ENCODE data around the gene RPS16. TPM values are rescaled to one million over a fixed set of nuclear protein-coding genes. Genes with fewer than 3 reads are reported as not detected.
A peak's percentile ranks its signal among the peaks of the same experiment; 100 is the strongest.

The RPS16 gene
- 1,461 TPM for total RNA-seq
- polyA plus RNA-seq (ENCODE audit: insufficient read depth, low read depth, low replicate concordance), result 1,965 TPM
- long read RNA-seq, donor 1, transcript RPS16-201 (5 exons, 560 nt), result major isoform, 931 of 1,290 reads
- long read RNA-seq, donor 1, transcript RPS16-207 (5 exons, 492 nt), result minor isoform, 15 of 1,290 reads
- long read RNA-seq, donor 1, transcript RPS16-203 (2 exons, 1,035 nt), result minor isoform, 24 of 1,290 reads
- long read RNA-seq, donor 1, partial matches to known transcripts, result 275 of 1,290 reads
- long read RNA-seq, donor 1, other reads (novel, unspliced or antisense), result 44 of 1,290 reads
- long read RNA-seq, donor 2, transcript RPS16-203 (2 exons, 1,035 nt), result minor isoform, 20 of 1,308 reads
- long read RNA-seq, donor 2, transcript RPS16-207 (5 exons, 492 nt), result minor isoform, 23 of 1,308 reads
- long read RNA-seq, donor 2, transcript RPS16-201 (5 exons, 560 nt), result major isoform, 972 of 1,308 reads
- long read RNA-seq, donor 2, partial matches to known transcripts, result 215 of 1,308 reads
- long read RNA-seq, donor 2, other reads (novel, unspliced or antisense), result 75 of 1,308 reads
- long read RNA-seq, donor 3, transcript RPS16-203 (2 exons, 1,035 nt), result minor isoform, 30 of 1,638 reads
- long read RNA-seq, donor 3, transcript RPS16-201 (5 exons, 560 nt), result major isoform, 1,261 of 1,638 reads
- long read RNA-seq, donor 3, transcript RPS16-207 (5 exons, 492 nt), result minor isoform, 34 of 1,638 reads
- long read RNA-seq, donor 3, partial matches to known transcripts, result 239 of 1,638 reads
- long read RNA-seq, donor 3, other reads (novel, unspliced or antisense), result 70 of 1,638 reads
- long read RNA-seq, donor 4, transcript RPS16-203 (2 exons, 1,035 nt), result minor isoform, 7 of 557 reads
- long read RNA-seq, donor 4, transcript RPS16-207 (5 exons, 492 nt), result minor isoform, 13 of 557 reads
- long read RNA-seq, donor 4, transcript RPS16-201 (5 exons, 560 nt), result major isoform, 431 of 557 reads
- long read RNA-seq, donor 4, partial matches to known transcripts, result 89 of 557 reads
- long read RNA-seq, donor 4, other reads (novel, unspliced or antisense), result 16 of 557 reads
- long read RNA-seq, donor 5, transcript RPS16-201 (5 exons, 560 nt), result major isoform, 72 of 93 reads
- long read RNA-seq, donor 5, partial matches to known transcripts, result 20 of 93 reads
- long read RNA-seq, donor 5, other reads (novel, unspliced or antisense), result 0 of 93 reads
- long read RNA-seq, donor 6, transcript RPS16-203 (2 exons, 1,035 nt), result minor isoform, 94 of 4,161 reads
- long read RNA-seq, donor 6, transcript RPS16-201 (5 exons, 560 nt), result major isoform, 3,043 of 4,161 reads
- long read RNA-seq, donor 6, transcript RPS16-207 (5 exons, 492 nt), result minor isoform, 69 of 4,161 reads
- long read RNA-seq, donor 6, partial matches to known transcripts, result 753 of 4,161 reads
- long read RNA-seq, donor 6, other reads (novel, unspliced or antisense), result 197 of 4,161 reads
- long read RNA-seq, donor 7, transcript RPS16-201 (5 exons, 560 nt), result major isoform, 173 of 379 reads
- long read RNA-seq, donor 7, partial matches to known transcripts, result 192 of 379 reads
- long read RNA-seq, donor 7, other reads (novel, unspliced or antisense), result 9 of 379 reads
- long read RNA-seq, donor 8, transcript RPS16-207 (5 exons, 492 nt), result minor isoform, 28 of 1,414 reads
- long read RNA-seq, donor 8, transcript RPS16-203 (2 exons, 1,035 nt), result minor isoform, 35 of 1,414 reads
- long read RNA-seq, donor 8, transcript RPS16-201 (5 exons, 560 nt), result major isoform, 1,087 of 1,414 reads
- long read RNA-seq, donor 8, partial matches to known transcripts, result 211 of 1,414 reads
- long read RNA-seq, donor 8, other reads (novel, unspliced or antisense), result 50 of 1,414 reads
- long read RNA-seq, donor 9, transcript RPS16-201 (5 exons, 560 nt), result major isoform, 509 of 681 reads
- long read RNA-seq, donor 9, transcript RPS16-203 (2 exons, 1,035 nt), result minor isoform, 12 of 681 reads
- long read RNA-seq, donor 9, transcript RPS16-207 (5 exons, 492 nt), result minor isoform, 14 of 681 reads
- long read RNA-seq, donor 9, partial matches to known transcripts, result 122 of 681 reads
- long read RNA-seq, donor 9, other reads (novel, unspliced or antisense), result 23 of 681 reads
- long read RNA-seq, donor 10, transcript RPS16-201 (5 exons, 560 nt), result major isoform, 870 of 1,301 reads
- long read RNA-seq, donor 10, transcript RPS16-207 (5 exons, 492 nt), result minor isoform, 21 of 1,301 reads
- long read RNA-seq, donor 10, transcript RPS16-203 (2 exons, 1,035 nt), result minor isoform, 30 of 1,301 reads
- long read RNA-seq, donor 10, partial matches to known transcripts, result 346 of 1,301 reads
- long read RNA-seq, donor 10, other reads (novel, unspliced or antisense), result 31 of 1,301 reads

- peak within 1 kb of the TSS; percentile 83 to 95 (median 94) for H3K9ac ChIP-seq (ENCODE audit: low read length in 3 of 3)
- no peaks in the 10 kb centered on the region for H3K9me3 ChIP-seq (ENCODE audit: control insufficient read depth in 2 of 3, insufficient read depth in 1 of 3, low read length in 3 of 3)
- peak; percentile 99 to 100 (median 99) for DNase-seq
- peaks cover 7 to 24% (median 9%) of the 10 kb centered on the region in 3 donors for H3K36me3 ChIP-seq (ENCODE audit: control insufficient read depth in 2 of 3, insufficient read depth in 3 of 3, low read length in 3 of 3)
- H3K27me3 ChIP-seq (ENCODE audit: control insufficient read depth, insufficient read depth, low read length), result no peaks in the 10 kb centered on the region
- H3K4me3 ChIP-seq (ENCODE audit: low read length in 3 of 3), result peak within 1 kb of the TSS; percentile 91 to 97 (median 94)
- TF ChIP-seq CTCF (IDR thresholded peaks at IDR 0.05; ENCODE audit: borderline replicate concordance, extremely low read depth, insufficient read depth), result no peak
- peak; percentile 29 for FAIRE-seq
- peaks cover 0 to 17% (median 12%) of the 10 kb centered on the region in 3 donors for H3K4me1 ChIP-seq (ENCODE audit: control insufficient read depth in 2 of 3, insufficient read depth in 2 of 3, low read depth in 1 of 3, low read length in 3 of 3)
- intact Hi-C loops (cut with DNase I), result no loop called here
- H3K27ac ChIP-seq (ENCODE audit: low read depth in 2 of 2, low read length in 2 of 2), result peak within 1 kb of the TSS; percentile 73 to 77
Measured at GRCh38 chr19:39435499-39436349, at the start of gene RPS16. Gene RPS16, minus strand, starts transcription at chr19:39435949. Its CDS starts 54 bp downstream, at chr19:39435895.

DNA sequence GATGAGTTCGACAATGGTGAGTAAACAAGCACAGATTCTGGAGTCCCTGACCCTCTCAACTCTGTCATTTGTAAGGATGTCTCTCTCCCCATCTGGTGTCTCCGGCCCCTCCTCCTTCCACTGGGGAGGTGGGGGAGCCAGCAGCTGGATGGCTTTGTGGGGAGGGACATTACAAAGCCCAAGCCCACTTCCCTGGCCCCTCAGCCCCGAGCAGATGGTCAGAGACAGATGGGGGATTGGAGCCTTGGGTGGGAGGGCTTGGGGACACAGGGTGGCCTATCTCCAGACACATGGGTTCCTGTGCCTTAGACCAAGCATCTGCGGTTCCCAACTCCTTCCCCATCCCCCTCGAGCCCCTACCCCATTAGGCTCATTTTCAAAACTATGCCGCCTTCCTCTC is 47.4 kb upstream of the RPS16 start:
- Histone ChIP-seq H3K4me1 (ENCODE audit: control insufficient read depth in 2 of 3, insufficient read depth in 2 of 3, low read depth in 1 of 3, low read length in 3 of 3) (peaks cover 0 to 14% (median 0%) of the 10 kb centered on the region in 3 donors), H3K36me3 (ENCODE audit: control insufficient read depth in 2 of 3, insufficient read depth in 3 of 3, low read length in 3 of 3) (peaks cover 0 to 24% (median 13%) of the 10 kb centered on the region in 3 donors), H3K9me3 (ENCODE audit: control insufficient read depth in 2 of 3, insufficient read depth in 1 of 3, low read length in 3 of 3) (no peaks in the 10 kb centered on the region), H3K4me3 (ENCODE audit: low read length in 3 of 3) (no peak overlapping the region), H3K27ac (ENCODE audit: low read depth in 2 of 2, low read length in 2 of 2) (no peak overlapping the region), H3K27me3 (ENCODE audit: control insufficient read depth, insufficient read depth, low read length) (no peaks in the 10 kb centered on the region), H3K9ac (ENCODE audit: low read length in 3 of 3) (no peak overlapping the region)
- no peak for DNase-seq
- no peak for FAIRE-seq
- TF ChIP-seq CTCF (IDR thresholded peaks at IDR 0.05; ENCODE audit: borderline replicate concordance, extremely low read depth, insufficient read depth), result no peak
- intact Hi-C loops (cut with DNase I), result no loop called here
